ENCODE measurements around the gene GRK4. TPM values are rescaled to one million over a fixed set of nuclear protein-coding genes. Genes with fewer than 3 reads are reported as not detected.

GRK4 gene
- total and polyA plus RNA-seq, 2 of the 8 experiments (the other 6 are each of a cell fraction or from before 2014, with no cell fraction given), result 0.77 to 1.8 TPM

DNA sequence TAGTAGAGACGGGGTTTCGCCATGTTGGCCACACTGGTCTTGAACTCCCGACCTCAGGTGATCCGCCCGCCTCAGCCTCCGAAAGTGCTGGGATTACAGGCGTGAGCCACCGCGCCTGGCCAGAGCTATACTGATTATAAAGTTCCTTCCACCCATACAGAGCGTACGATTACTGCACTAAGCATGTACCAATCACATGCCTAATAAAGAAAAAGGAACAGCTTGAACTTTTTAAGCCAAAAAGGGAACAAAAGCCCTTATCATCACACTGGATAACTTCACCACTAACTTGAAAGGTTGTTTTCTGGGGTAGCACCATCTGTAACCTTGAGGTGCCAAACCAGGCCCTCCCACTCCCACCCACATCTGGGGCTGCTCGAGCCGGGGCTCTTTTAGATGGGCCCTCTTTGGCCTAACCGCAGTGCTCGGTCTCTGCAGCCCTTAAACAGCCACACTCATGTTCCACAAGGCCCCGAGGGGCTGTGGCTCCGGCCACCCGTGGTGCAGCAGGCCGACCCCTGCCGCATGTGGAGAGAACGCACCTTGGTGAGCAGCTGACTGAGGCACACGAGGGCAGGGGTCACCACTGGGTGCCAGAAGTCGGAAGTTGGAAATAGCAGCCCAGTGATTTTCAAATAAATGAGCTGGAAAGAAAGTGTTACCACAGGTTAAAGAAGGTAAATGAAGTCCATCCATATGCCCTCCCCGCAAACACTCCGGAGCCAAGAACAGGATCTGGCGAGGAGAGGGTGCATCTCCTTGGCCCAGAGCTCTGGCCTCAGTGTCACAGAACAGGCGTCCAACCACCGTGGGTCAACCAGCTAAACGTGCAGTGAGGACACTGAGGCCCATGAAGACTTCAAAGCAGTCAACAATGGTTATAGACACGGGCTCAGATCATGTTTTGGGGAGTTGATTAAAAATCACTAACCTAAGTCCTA lies 18.5 kb upstream of the GRK4 start:
- H2BK12ac ChIP-seq (ENCODE audit: low read depth, low read length), result no peak overlapping the region
- no peaks in the 10 kb centered on the region for H3K4me1 ChIP-seq (replicated peaks in 1 of 4; ENCODE audit: control insufficient read depth in 3 of 4, insufficient read depth in 4 of 4, low read length in 3 of 4)
- DNase-seq (ENCODE audit: low read depth in 1 of 2, low spot score in 2 of 2) (no peak), FAIRE-seq (no peak)
- H4K8ac ChIP-seq (ENCODE audit: extremely low read depth, insufficient read depth, low read length), result no peak overlapping the region; the same call in 1 of the 2 replicates
- H3K4me3 ChIP-seq (ENCODE audit: extremely low read depth in 1 of 4, insufficient read depth in 2 of 4, low read depth in 3 of 4, low read length in 4 of 4), result no peak overlapping the region
- peaks cover 3% of the 10 kb centered on the region; the same call in 1 of the 2 replicates for H3K79me1 ChIP-seq (ENCODE audit: low read depth, low read length)
- H3K18ac ChIP-seq (ENCODE audit: extremely low read depth, low read length), result no peak overlapping the region
- ChIA-PET POLR2A (ENCODE audit: partially characterized antibody) (interaction anchor here (0.7 to 3.3 kb wide), 8 partner anchors 10 to 180 kb away, joined by 3 to 19 read pairs (median 3); no protein-coding TSS in a partner anchor), CTCF (ENCODE audit: partially characterized antibody) (interaction anchor here (0.6 to 2.5 kb wide), 5 partner anchors 9 to 373 kb away, joined by 3 to 18 read pairs (median 5); no protein-coding TSS in a partner anchor)
- no peak overlapping the region for H2BK120ac ChIP-seq (replicated peaks; ENCODE audit: low read depth, low read length)
- no peak overlapping the region for H2BK20ac ChIP-seq (ENCODE audit: low read length)
- H3K79me2 ChIP-seq (ENCODE audit: control insufficient read depth in 1 of 2, insufficient read depth in 2 of 2, low read length in 2 of 2), result no peaks in the 10 kb centered on the region
- no peak overlapping the region for H3K27ac ChIP-seq (ENCODE audit: low read depth, low read length)
- H2AK5ac ChIP-seq (ENCODE audit: low read depth, low read length), result no peak overlapping the region
- H3K23me2 ChIP-seq (ENCODE audit: low read depth, low read length), result no peaks in the 10 kb centered on the region
- WGBS, 2 experiments (ENCODE audit: extremely low coverage in 1 of 2, insufficient coverage in 1 of 2, insufficient read length in 1 of 2, insufficient replicate concordance in 2 of 2, low coverage in 1 of 2, low lambda C conversion rate in 2 of 2, missing lambda C conversion rate in 1 of 2), result 91% methylated on average over 26 of the region's 30 CpGs; no CpG with 5 or more reads in 1 of the 2 experiments
- no peak overlapping the region for H2BK5ac ChIP-seq (ENCODE audit: low read depth, low read length)
- H2AFZ ChIP-seq (ENCODE audit: low read length), result no peak overlapping the region
- no peak overlapping the region for H2BK15ac ChIP-seq (ENCODE audit: low read length)
- no peak overlapping the region for H3K4ac ChIP-seq (replicated peaks; ENCODE audit: insufficient read length, low read depth, low read length)
- H3K14ac ChIP-seq (ENCODE audit: insufficient read length), result no peak overlapping the region
- no peak overlapping the region for H4K91ac ChIP-seq (replicated peaks; ENCODE audit: insufficient read length, low read length)
- H3K4me2 ChIP-seq (ENCODE audit: insufficient read depth in 1 of 2, low read depth in 2 of 2, low read length in 2 of 2), result no peak overlapping the region
- no peak overlapping the region for H3K56ac ChIP-seq (replicated peaks; ENCODE audit: insufficient read length, low read depth, low read length)
- H3K9me3 ChIP-seq (ENCODE audit: insufficient read depth in 2 of 2, low read depth in 1 of 2, low read length in 1 of 2), result no peaks in the 10 kb centered on the region
- H3K36me3 ChIP-seq (ENCODE audit: control insufficient read depth in 2 of 4, insufficient read depth in 4 of 4, low read length in 3 of 4), result peaks cover 55 to 83% (median 78%) of the 10 kb centered on the region in 4 experiments
- H3K23ac ChIP-seq (ENCODE audit: insufficient read length), result no peak overlapping the region
- no peaks in the 10 kb centered on the region for H3K27me3 ChIP-seq (replicated peaks in 1 of 4; ENCODE audit: control insufficient read depth in 3 of 4, extremely low read depth in 1 of 4, insufficient read depth in 3 of 4, low read length in 3 of 4)
- peaks cover 12 to 25% of the 10 kb centered on the region in 2 experiments for H4K20me1 ChIP-seq (replicated peaks in 1 of 2; ENCODE audit: control insufficient read depth in 1 of 2, insufficient read depth in 2 of 2, low read length in 2 of 2)
- no peak overlapping the region for H4K5ac ChIP-seq (ENCODE audit: insufficient read length, low read depth, low read length)
- no peak overlapping the region for H3K9ac ChIP-seq (replicated peaks in 1 of 4; ENCODE audit: extremely low read depth in 1 of 4, low read depth in 3 of 4, low read length in 3 of 4)
- no peak for TF ChIP-seq JUN (IDR thresholded peaks at IDR 0.05; ENCODE audit: low read depth, low read length)
- no peak for TF ChIP-seq MAFK (IDR thresholded peaks at IDR 0.05; ENCODE audit: low read depth, low read length)
- TF ChIP-seq POLR2AphosphoS5 (IDR thresholded peaks at IDR 0.05; ENCODE audit: low read depth, low read length), result no peak
- no peak for TF ChIP-seq CHD1 (IDR thresholded peaks at IDR 0.05; ENCODE audit: low read depth, low read length)
- no peak for TF ChIP-seq EP300 (IDR thresholded peaks at IDR 0.05; ENCODE audit: borderline replicate concordance in 1 of 2, low read depth in 2 of 2, low read length in 2 of 2)
- no peak for TF ChIP-seq BCL11A (IDR thresholded peaks at IDR 0.05; ENCODE audit: low read depth in 2 of 2, low read length in 2 of 2)
- TF ChIP-seq EZH2 (IDR thresholded peaks at IDR 0.05; ENCODE audit: low read depth, low read length, severe bottlenecking), result no peak
- TF ChIP-seq SIX5 (IDR thresholded peaks at IDR 0.05; ENCODE audit: low read depth, low read length), result no peak
- TF ChIP-seq SP4 (IDR thresholded peaks at IDR 0.05; ENCODE audit: low read length), result no peak
- TF ChIP-seq, protein P1, sequence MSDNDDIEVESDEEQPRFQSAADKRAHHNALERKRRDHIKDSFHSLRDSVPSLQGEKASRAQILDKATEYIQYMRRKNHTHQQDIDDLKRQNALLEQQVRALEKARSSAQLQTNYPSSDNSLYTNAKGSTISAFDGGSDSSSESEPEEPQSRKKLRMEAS (IDR thresholded peaks at IDR 0.05), result no peak
- no peak for TF ChIP-seq KDM1A (IDR thresholded peaks at IDR 0.05; ENCODE audit: borderline replicate concordance, low read length)
- TF ChIP-seq YY1 (IDR thresholded peaks at IDR 0.05; ENCODE audit: low read depth, low read length), result no peak
